Upper lobe of left lung (tissue), 4 donors: ENCODE measurements around the gene PTBP3.

Source experiments
- EP300 ChIP-seq, 4 donors: sonication (generic); formaldehyde crosslinking; IDR thresholded peaks; one replicate each; pipeline ENCODE4 v1.5.1; 2017; ENCODE audit warnings: antibody characterized with exemption in 4 of 4, control low read depth in 2 of 4
- POLR2A ChIP-seq, 4 donors: fragments of 450-650 bp; IDR thresholded peaks; one replicate each; pipeline ENCODE4 v1.5.1; 2016 to 2017; ENCODE audit warnings: antibody characterized with exemption in 4 of 4, mild to moderate bottlenecking in 2 of 4
- POLR2AphosphoS5 ChIP-seq, 2 donors: sonication (generic); formaldehyde crosslinking; IDR thresholded peaks; one replicate each; pipeline ENCODE4 v1.5.1; 2017; ENCODE audit warnings: antibody characterized with exemption in 2 of 2
- TF ChIP-seq, protein P1 (sequence below), 6 experiments: fragments of 450-650 bp in 4 of 6; fragments of 200-600 bp in 2 of 6; sonication (generic) in 2 of 6; IDR thresholded peaks; one replicate each; pipeline ENCODE4 v1.5.1; 2016 to 2019; ENCODE audit warnings: antibody characterized with exemption in 6 of 6

DNA sequence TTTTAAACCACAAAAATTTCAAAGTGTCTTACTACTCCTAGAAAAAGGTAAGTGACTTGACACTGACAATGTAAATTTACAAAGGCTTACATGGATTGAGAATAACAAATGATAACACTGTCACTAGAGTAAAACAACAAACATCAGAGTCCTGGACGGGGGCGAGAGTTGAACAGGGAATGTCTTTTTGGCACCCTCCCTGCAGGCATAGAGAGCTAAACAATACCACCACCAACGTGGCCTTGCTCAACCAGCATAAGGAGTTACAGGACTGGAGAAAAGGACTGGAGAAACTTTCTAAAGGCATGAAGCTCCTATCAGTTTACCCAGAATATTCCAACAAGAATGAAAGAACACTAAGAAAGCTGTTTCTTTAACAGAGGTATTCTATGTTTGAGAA is 55.3 kb downstream of the PTBP3 start:
- TF ChIP-seq, protein P1, sequence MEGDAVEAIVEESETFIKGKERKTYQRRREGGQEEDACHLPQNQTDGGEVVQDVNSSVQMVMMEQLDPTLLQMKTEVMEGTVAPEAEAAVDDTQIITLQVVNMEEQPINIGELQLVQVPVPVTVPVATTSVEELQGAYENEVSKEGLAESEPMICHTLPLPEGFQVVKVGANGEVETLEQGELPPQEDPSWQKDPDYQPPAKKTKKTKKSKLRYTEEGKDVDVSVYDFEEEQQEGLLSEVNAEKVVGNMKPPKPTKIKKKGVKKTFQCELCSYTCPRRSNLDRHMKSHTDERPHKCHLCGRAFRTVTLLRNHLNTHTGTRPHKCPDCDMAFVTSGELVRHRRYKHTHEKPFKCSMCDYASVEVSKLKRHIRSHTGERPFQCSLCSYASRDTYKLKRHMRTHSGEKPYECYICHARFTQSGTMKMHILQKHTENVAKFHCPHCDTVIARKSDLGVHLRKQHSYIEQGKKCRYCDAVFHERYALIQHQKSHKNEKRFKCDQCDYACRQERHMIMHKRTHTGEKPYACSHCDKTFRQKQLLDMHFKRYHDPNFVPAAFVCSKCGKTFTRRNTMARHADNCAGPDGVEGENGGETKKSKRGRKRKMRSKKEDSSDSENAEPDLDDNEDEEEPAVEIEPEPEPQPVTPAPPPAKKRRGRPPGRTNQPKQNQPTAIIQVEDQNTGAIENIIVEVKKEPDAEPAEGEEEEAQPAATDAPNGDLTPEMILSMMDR (IDR thresholded peaks at IDR 0.05) = no peak
- TF ChIP-seq POLR2A (IDR thresholded peaks at IDR 0.05) (no peak), POLR2AphosphoS5 (IDR thresholded peaks at IDR 0.05) (no peak), EP300 (IDR thresholded peaks at IDR 0.05) (no peak)
